KMS-11 (cell line): Measurements from ENCODE around the gene SESTD1.

ENCODE experiments used
- H2AFZ ChIP-seq: fragments of 200-600 bp; sonication (generic); 2 replicates; pipeline ENCODE4 v1.6.1; 2016; ENCODE audit warnings: antibody characterized with exemption, mixed run types, low read depth
- H3K27ac ChIP-seq: fragments of 200-600 bp; sonication (generic); 2 replicates; pipeline ENCODE4 v1.6.1; 2016; ENCODE audit warnings: mild to moderate bottlenecking, mixed run types
- H3K27me3 ChIP-seq: fragments of 200-600 bp; sonication (generic); 2 replicates; pipeline ENCODE4 v1.6.1; 2017; ENCODE audit warnings: mild to moderate bottlenecking, low read depth, mixed run types, moderate library complexity; ENCODE audit not compliant: insufficient read depth
- H3K36me3 ChIP-seq: fragments of 200-600 bp; sonication (generic); 2 replicates; pipeline ENCODE4 v1.6.1; 2017; ENCODE audit warnings: mild to moderate bottlenecking, mixed run types; ENCODE audit not compliant: insufficient read depth
- H3K4me1 ChIP-seq: fragments of 200-600 bp; sonication (generic); 2 replicates; pipeline ENCODE4 v1.6.1; 2016; ENCODE audit warnings: mild to moderate bottlenecking, low read depth, mixed run types; ENCODE audit not compliant: poor library complexity, severe bottlenecking
- H3K4me2 ChIP-seq: fragments of 200-600 bp; sonication (generic); 2 replicates; pipeline ENCODE4 v1.7.0; 2016; ENCODE audit warnings: mild to moderate bottlenecking, mixed run types
- H3K4me3 ChIP-seq: fragments of 200-600 bp; sonication (generic); IDR thresholded peaks from 2 replicates; pipeline ENCODE4 v1.6.1; 2017; ENCODE audit warnings: low read depth, low read length, mixed read lengths; ENCODE audit not compliant: insufficient read depth
- H3K79me2 ChIP-seq: fragments of 200-600 bp; sonication (generic); 2 replicates; pipeline ENCODE4 v1.6.1; 2016; ENCODE audit warnings: low read depth, mixed run types; ENCODE audit not compliant: insufficient read depth
- H3K9ac ChIP-seq: fragments of 200-600 bp; sonication (generic); 2 replicates; pipeline ENCODE4 v1.6.1; 2016; ENCODE audit warnings: mild to moderate bottlenecking, mixed run types
- H4K20me1 ChIP-seq: fragments of 200-600 bp; sonication (generic); 2 replicates; pipeline ENCODE4 v1.6.1; 2016; ENCODE audit warnings: mild to moderate bottlenecking, mixed run types; ENCODE audit not compliant: insufficient read depth
- TF ChIP-seq, protein P1 (sequence below): fragments of 200-600 bp; sonication (generic); conservative IDR thresholded peaks from 2 replicates; pipeline ENCODE4 v1.6.1; 2017; ENCODE audit warnings: low read depth, mild to moderate bottlenecking, antibody characterized with exemption, low read length, moderate library complexity, mixed read lengths

Gene SESTD1

DNA sequence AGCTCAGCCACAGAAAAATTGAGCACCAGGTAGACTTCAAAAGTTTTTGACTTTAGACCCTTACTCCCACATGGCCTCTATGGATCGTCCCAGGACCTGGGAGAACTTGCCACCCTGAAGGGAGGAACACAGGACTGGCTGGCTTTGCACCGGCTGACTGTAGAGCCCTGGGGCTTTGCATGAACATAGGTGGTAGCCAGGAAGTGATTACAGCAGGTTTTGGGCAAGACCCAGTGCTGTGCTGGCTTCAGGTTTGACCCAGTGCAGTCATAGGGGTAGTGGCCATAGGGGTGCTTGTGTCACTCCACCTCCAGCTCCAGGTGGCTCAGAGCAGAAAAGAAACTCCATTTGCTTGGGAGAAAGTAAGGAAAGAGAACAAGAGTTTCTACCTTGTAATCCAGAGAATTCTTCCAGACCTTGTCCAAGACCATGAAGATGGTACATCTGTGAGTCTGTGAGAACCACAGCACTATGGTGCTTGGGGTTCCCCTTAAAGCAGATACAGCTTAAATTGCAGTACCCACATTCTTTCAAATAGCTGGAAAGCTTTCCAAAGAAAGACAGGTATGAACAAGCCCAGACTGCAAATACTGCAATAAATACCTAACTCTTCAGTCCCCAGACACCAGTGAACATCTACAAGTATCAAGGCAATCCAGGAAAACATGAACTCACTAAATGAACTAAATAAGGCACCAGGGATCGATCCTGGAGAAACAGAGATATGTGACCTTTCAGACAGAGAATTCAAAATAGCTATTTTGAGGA, 13.0 kb upstream of the SESTD1 start:
- H4K20me1 ChIP-seq, result no peaks in the 10 kb centered on the region
- H3K9ac ChIP-seq, result no peak overlapping the region
- H3K27ac ChIP-seq, result no peak overlapping the region
- no peaks in the 10 kb centered on the region for H3K27me3 ChIP-seq
- no peak overlapping the region for H3K4me3 ChIP-seq
- TF ChIP-seq, protein P1, sequence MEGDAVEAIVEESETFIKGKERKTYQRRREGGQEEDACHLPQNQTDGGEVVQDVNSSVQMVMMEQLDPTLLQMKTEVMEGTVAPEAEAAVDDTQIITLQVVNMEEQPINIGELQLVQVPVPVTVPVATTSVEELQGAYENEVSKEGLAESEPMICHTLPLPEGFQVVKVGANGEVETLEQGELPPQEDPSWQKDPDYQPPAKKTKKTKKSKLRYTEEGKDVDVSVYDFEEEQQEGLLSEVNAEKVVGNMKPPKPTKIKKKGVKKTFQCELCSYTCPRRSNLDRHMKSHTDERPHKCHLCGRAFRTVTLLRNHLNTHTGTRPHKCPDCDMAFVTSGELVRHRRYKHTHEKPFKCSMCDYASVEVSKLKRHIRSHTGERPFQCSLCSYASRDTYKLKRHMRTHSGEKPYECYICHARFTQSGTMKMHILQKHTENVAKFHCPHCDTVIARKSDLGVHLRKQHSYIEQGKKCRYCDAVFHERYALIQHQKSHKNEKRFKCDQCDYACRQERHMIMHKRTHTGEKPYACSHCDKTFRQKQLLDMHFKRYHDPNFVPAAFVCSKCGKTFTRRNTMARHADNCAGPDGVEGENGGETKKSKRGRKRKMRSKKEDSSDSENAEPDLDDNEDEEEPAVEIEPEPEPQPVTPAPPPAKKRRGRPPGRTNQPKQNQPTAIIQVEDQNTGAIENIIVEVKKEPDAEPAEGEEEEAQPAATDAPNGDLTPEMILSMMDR, result no peak
- no peaks in the 10 kb centered on the region for H3K79me2 ChIP-seq
- H3K4me1 ChIP-seq, result no peaks in the 10 kb centered on the region
- no peak overlapping the region for H3K4me2 ChIP-seq
- no peak overlapping the region for H2AFZ ChIP-seq
- H3K36me3 ChIP-seq, result no peaks in the 10 kb centered on the region

DNA sequence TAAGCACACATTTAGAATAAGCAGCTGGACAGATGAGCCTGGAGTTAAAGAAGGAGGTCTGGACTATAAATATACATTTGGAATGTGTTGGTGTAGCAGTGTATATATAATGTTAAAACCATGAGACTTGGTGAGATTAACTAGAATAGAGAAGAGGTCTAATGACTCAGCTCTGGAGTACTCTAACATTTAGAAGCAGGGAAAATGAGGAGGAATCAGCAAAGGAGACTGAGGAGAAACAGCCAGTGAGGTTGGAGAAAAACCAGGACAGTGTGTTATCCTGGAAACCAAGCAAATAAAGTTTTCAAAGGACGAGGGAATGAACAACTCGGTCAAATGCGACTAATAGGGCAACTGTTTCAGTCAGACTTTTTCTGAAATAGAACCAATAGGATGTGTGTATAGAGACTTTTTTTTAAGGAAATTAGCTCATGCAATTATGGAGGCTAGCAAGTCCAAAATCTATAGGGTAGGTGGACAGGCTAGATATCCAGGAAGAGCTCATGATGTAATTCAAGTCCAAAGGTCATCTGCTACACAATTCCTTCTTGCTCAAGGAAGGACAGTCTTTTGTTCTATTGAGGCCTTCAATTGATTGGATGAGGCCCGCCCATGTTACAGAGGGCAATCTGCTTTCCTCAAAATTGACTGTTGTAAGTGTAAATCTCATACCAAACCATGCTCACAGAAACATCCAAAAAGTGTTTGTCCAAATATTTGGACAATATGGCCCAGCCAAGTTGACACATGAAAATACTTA, 10.8 kb upstream of the SESTD1 start:
- Histone ChIP-seq H3K79me2 (no peaks in the 10 kb centered on the region), H3K4me3 (no peak overlapping the region), H4K20me1 (no peaks in the 10 kb centered on the region), H3K27me3 (no peaks in the 10 kb centered on the region), H3K27ac (no peak overlapping the region), H3K9ac (no peak overlapping the region), H3K4me1 (no peaks in the 10 kb centered on the region), H3K36me3 (no peaks in the 10 kb centered on the region), H3K4me2 (no peak overlapping the region), H2AFZ (no peak overlapping the region)
- TF ChIP-seq, protein P1, result no peak

DNA sequence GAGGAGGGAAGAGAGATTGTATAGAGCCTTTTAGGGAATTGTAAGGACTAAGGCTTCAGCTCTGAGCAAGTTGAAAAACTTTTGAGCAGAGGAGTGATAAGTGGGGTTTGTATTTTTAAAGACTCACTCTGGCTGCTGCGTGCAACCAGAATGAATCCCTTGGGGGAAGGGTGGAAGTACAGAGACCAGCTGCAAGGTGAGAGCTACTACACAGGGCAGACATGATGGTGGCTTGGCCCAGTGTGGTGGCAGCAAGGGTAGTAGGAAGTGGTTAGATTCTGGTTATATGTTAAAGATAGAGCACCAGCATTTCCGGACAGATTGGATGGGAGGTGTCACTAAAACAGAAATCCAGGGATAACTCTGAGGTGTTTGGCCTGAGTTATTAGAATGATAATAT, 10.1 kb upstream of the SESTD1 start:
- no peak overlapping the region for H3K27ac ChIP-seq
- H3K4me3 ChIP-seq, result no peak overlapping the region
- no peaks in the 10 kb centered on the region for H4K20me1 ChIP-seq
- no peak overlapping the region for H2AFZ ChIP-seq
- H3K27me3 ChIP-seq, result no peaks in the 10 kb centered on the region
- TF ChIP-seq, protein P1, result no peak
- no peak overlapping the region for H3K9ac ChIP-seq
- H3K36me3 ChIP-seq, result no peaks in the 10 kb centered on the region
- H3K79me2 ChIP-seq, result no peaks in the 10 kb centered on the region
- no peak overlapping the region for H3K4me2 ChIP-seq
- H3K4me1 ChIP-seq, result no peaks in the 10 kb centered on the region

DNA sequence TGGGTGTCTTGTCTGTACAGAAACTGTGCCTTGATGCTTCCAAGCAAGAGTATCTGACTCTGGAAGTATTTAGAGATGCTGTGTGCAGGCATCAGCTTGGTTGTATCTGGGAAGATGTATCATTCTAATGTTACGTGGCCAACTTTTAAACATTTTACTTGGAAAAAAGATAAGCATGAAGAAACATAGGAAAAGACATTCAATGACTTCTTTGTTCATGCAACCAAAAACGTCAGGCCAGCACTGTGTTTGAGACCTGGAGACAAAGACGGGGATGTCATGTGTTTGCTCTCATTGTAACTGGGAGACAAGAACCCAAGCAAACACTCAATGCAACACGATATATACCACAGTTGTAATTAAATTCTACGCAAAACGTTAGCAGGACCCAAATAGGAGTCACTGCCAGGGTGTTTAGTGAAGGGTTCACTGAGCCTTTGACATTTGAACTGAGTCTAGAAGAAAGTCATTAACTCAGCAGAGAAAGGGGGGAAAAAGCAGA, 8.9 kb upstream of the SESTD1 start:
- no peaks in the 10 kb centered on the region for H3K36me3 ChIP-seq
- no peak overlapping the region for H3K27ac ChIP-seq
- H3K79me2 ChIP-seq, result no peaks in the 10 kb centered on the region
- H4K20me1 ChIP-seq, result no peaks in the 10 kb centered on the region
- no peak overlapping the region for H3K9ac ChIP-seq
- TF ChIP-seq, protein P1, result no peak
- H3K4me3 ChIP-seq, result no peak overlapping the region
- no peak overlapping the region for H2AFZ ChIP-seq
- H3K27me3 ChIP-seq, result no peaks in the 10 kb centered on the region
- no peak overlapping the region for H3K4me2 ChIP-seq
- H3K4me1 ChIP-seq, result no peaks in the 10 kb centered on the region
